ENCODE measurements around the gene CHMP4A. TPM values are rescaled to one million over a fixed set of nuclear protein-coding genes. Genes with fewer than 3 reads are reported as not detected.

CHMP4A gene
- total and polyA plus RNA-seq, 2 of the 13 experiments (the other 11 are each of a cell fraction or from before 2014, with no cell fraction given), result 83.6 to 113 TPM

GRCh38 chr14:24252289-24253124 is 39.2 kb upstream of the CHMP4A start (continued):
- TF ChIP-seq ZNF512 (CRISPR knock-in tag; IDR thresholded peaks at IDR 0.05) (peak; percentile 53; the same call in 1 of the 2 replicates), PAWR (CRISPR knock-in tag; IDR thresholded peaks at IDR 0.05; ENCODE audit: borderline replicate concordance) (no peak), HDAC6 (IDR thresholded peaks at IDR 0.05; ENCODE audit: low read depth, low read length) (no peak), TBP (CRISPR knock-in tag; IDR thresholded peaks at IDR 0.05) (0 out of 2 replicates have a peak, but pooled peaks have one; percentile 68), ZFP36L2 (CRISPR knock-in tag; IDR thresholded peaks at IDR 0.05) (no peak), ZNF644 (CRISPR knock-in tag; IDR thresholded peaks at IDR 0.05; ENCODE audit: low read depth) (peak; percentile 81), RARA (CRISPR knock-in tag; IDR thresholded peaks at IDR 0.05) (peak; percentile 74), ZNF800 (CRISPR knock-in tag; IDR thresholded peaks at IDR 0.05) (no peak), ZNF761 (CRISPR knock-in tag; conservative IDR thresholded peaks at IDR 0.05) (no peak), MZF1 (CRISPR knock-in tag; IDR thresholded peaks at IDR 0.05; ENCODE audit: borderline replicate concordance) (peak; percentile 93), GLMP (CRISPR knock-in tag; IDR thresholded peaks at IDR 0.05; ENCODE audit: borderline replicate concordance) (no peak), ARNTL (CRISPR knock-in tag; IDR thresholded peaks at IDR 0.05) (peak; percentile 65; the same call in 1 of the 2 replicates), HIC2 (CRISPR knock-in tag; IDR thresholded peaks at IDR 0.05; ENCODE audit: low read depth) (peak; percentile 64), CBX5 (CRISPR knock-in tag; IDR thresholded peaks at IDR 0.05; ENCODE audit: borderline replicate concordance) (peak; percentile 82), TBL1XR1 (IDR thresholded peaks at IDR 0.05; ENCODE audit: borderline replicate concordance, low read length, partially characterized antibody) (no peak), MTA3 (CRISPR knock-in tag; IDR thresholded peaks at IDR 0.05) (no peak), GZF1 (CRISPR knock-in tag; IDR thresholded peaks at IDR 0.05) (no peak), CEBPB (IDR thresholded peaks at IDR 0.05; ENCODE audit: borderline replicate concordance, low read depth, low read length) (peak; percentile 50; the same call in 1 of the 2 replicates), YEATS2 (CRISPR knock-in tag; IDR thresholded peaks at IDR 0.05; ENCODE audit: borderline replicate concordance) (peak; percentile 71; the same call in 1 of the 2 replicates), ZBTB39 (CRISPR knock-in tag; IDR thresholded peaks at IDR 0.05) (no peak; the same call in 1 of the 2 replicates), STAT5B (CRISPR knock-in tag; IDR thresholded peaks at IDR 0.05) (no peak)

All from HepG2 (cell line).